ENCODE results near the gene CCDC197. TPM values are rescaled to one million over a fixed set of nuclear protein-coding genes. Genes with fewer than 3 reads are reported as not detected.
A peak's percentile ranks its signal among the peaks of the same experiment; 100 is the strongest.

The CCDC197 gene
- total and polyA plus RNA-seq, 4 donors, result not detected

DNA sequence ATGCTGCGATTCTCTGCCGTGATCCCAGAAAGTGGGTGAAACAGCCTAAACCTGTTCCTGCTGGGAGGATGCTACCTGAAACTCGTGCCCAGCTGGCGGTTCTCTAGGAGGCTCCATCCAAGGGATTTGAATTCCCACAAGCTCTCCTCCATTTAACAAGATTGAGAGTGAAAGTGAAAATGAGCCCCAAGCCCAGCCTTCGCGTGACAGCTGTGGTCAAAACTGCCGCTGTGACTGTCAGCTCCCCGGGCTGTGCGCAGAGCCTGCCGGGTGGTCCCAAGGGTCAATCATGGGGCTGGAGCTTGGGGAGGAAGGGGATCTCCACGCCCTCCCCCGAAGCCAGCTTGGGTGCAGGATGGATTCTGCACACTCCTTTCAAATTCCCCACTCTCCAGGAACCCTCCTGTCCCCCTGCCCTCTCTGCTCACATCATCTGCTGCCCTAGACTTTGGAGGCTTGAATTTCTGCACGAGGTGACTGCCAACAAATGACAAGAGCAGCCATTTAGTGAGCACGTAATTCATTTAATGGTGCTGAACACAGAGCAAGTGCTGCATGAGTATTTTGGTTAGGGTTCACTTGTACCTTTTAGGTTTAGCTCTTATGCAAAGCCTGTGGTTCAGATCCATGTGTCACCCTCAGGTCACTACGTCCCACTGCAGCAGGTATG is 26.0 kb upstream of the CCDC197 start:
- DNase-seq (peak in 1 of 3 donors; percentile 28), ATAC-seq (ENCODE audit: insufficient read depth, low FRiP score) (no peak)
- Histone ChIP-seq H3K4me1 (ENCODE audit: control insufficient read depth in 5 of 5, insufficient read depth in 5 of 5, low read length in 5 of 5) (peaks cover 0 to 9% (median under 1%) of the 10 kb centered on the region in 5 donors), H3K4me3 (no peak overlapping the region), H3K27ac (ENCODE audit: low read depth in 1 of 2, low read length in 1 of 2) (peak overlapping the region in 1 of 2 donors; percentile 58), H3K9me3 (ENCODE audit: control insufficient read depth in 4 of 4, insufficient read depth in 3 of 4, low read length in 3 of 4) (no peaks in the 10 kb centered on the region), H3K9ac (ENCODE audit: insufficient read depth in 1 of 2, low read length in 2 of 2) (no peak overlapping the region), H3K36me3 (ENCODE audit: control insufficient read depth in 4 of 4, insufficient read depth in 4 of 4, low read length in 4 of 4) (no peaks in the 10 kb centered on the region), H3K27me3 (ENCODE audit: control insufficient read depth in 3 of 3, insufficient read depth in 3 of 3, low read length in 2 of 3) (no peaks in the 10 kb centered on the region)
- 30 to 42% methylated on average over 15 of the region's 15 CpGs for WGBS, 2 donors
- TF ChIP-seq CTCF (IDR thresholded peaks at IDR 0.05; ENCODE audit: control extremely low read depth, extremely low read depth), result no peak

DNA sequence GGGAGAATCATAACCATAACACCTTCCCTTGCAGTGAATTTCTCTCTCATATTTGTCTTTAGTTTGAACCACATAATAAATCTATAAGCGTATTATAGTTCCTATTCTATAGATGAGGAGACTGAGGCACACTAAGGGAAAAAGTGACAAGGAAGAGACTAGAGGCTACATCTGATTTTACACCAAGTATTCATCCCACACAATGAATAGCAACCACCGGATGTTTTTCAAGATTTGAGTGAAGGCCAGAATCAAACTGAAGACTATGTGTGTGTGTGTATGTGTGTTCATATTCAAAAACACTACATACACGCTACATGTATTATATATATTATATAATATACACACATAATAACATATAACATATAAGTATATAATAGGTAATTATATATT is 25.5 kb upstream of the CCDC197 start:
- Histone ChIP-seq H3K27ac (ENCODE audit: low read depth in 1 of 2, low read length in 1 of 2) (peak overlapping the region in 1 of 2 donors; percentile 58), H3K27me3 (ENCODE audit: control insufficient read depth in 3 of 3, insufficient read depth in 3 of 3, low read length in 2 of 3) (peaks cover 0 to under 1% (median 0%) of the 10 kb centered on the region in 3 donors), H3K9me3 (ENCODE audit: control insufficient read depth in 4 of 4, insufficient read depth in 3 of 4, low read length in 3 of 4) (no peaks in the 10 kb centered on the region), H3K4me3 (no peak overlapping the region), H3K9ac (ENCODE audit: insufficient read depth in 1 of 2, low read length in 2 of 2) (no peak overlapping the region), H3K4me1 (ENCODE audit: control insufficient read depth in 5 of 5, insufficient read depth in 5 of 5, low read length in 5 of 5) (peaks cover 0 to 9% (median 5%) of the 10 kb centered on the region in 5 donors), H3K36me3 (ENCODE audit: control insufficient read depth in 4 of 4, insufficient read depth in 4 of 4, low read length in 4 of 4) (no peaks in the 10 kb centered on the region)
- DNase-seq, result no peak
- no peak for ATAC-seq (ENCODE audit: insufficient read depth, low FRiP score)
- WGBS, 2 donors, result 80 to 84% methylated on average over 3 of the region's 3 CpGs
- TF ChIP-seq CTCF (IDR thresholded peaks at IDR 0.05; ENCODE audit: control extremely low read depth, extremely low read depth), result no peak

- TF ChIP-seq CTCF (IDR thresholded peaks at IDR 0.05; ENCODE audit: control extremely low read depth, extremely low read depth), result no peak
- Histone ChIP-seq H3K9me3 (ENCODE audit: control insufficient read depth in 4 of 4, insufficient read depth in 3 of 4, low read length in 3 of 4) (no peaks in the 10 kb centered on the region), H3K27ac (ENCODE audit: low read depth in 1 of 2, low read length in 1 of 2) (peak overlapping the region in 1 of 2 donors; percentile 84), H3K9ac (ENCODE audit: insufficient read depth in 1 of 2, low read length in 2 of 2) (no peak overlapping the region), H3K4me1 (ENCODE audit: control insufficient read depth in 5 of 5, insufficient read depth in 5 of 5, low read length in 5 of 5) (peaks cover 0 to 8% (median 4%) of the 10 kb centered on the region in 5 donors), H3K27me3 (ENCODE audit: control insufficient read depth in 3 of 3, insufficient read depth in 3 of 3, low read length in 2 of 3) (peaks cover 0 to 4% (median 0%) of the 10 kb centered on the region in 3 donors), H3K4me3 (no peak overlapping the region), H3K36me3 (ENCODE audit: control insufficient read depth in 4 of 4, insufficient read depth in 4 of 4, low read length in 4 of 4) (no peaks in the 10 kb centered on the region)
- DNase-seq (no peak), ATAC-seq (ENCODE audit: insufficient read depth, low FRiP score) (no peak)
- 90 to 96% methylated on average over 6 of the region's 6 CpGs for WGBS, 2 donors
These were observed 24.4 kb upstream of the CCDC197 start for GRCh38 chr14:93972618-93973205.

All from lung (tissue), 12 donors.